ENCODE data around the gene GSX1.

GSX1 gene

DNA sequence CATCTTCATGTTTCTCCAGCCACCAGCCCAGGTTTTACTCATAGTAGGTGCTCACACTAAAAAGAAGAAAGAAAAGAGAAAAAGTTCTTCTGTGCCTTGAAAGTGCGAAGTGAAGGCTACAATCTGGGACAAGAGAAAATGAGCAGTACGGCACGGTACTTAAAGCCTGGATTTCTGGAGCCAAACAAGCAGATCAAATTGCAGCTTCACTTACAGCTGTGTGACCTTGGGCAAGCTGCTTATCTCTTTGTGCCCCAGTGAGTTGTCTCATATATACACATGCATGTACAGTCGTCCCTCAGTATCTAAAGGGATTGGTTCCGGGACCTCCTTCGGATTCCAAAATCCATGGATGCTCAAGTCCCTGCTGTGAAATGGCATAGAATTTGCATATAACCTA, 41.8 kb downstream of the GSX1 start:
- no peak for DNase-seq (ENCODE audit: low spot score)

- no peak for DNase-seq (ENCODE audit: low spot score)
Measured at GRCh38 chr13:27835799-27836198, 43.5 kb downstream of the GSX1 start.

DNA sequence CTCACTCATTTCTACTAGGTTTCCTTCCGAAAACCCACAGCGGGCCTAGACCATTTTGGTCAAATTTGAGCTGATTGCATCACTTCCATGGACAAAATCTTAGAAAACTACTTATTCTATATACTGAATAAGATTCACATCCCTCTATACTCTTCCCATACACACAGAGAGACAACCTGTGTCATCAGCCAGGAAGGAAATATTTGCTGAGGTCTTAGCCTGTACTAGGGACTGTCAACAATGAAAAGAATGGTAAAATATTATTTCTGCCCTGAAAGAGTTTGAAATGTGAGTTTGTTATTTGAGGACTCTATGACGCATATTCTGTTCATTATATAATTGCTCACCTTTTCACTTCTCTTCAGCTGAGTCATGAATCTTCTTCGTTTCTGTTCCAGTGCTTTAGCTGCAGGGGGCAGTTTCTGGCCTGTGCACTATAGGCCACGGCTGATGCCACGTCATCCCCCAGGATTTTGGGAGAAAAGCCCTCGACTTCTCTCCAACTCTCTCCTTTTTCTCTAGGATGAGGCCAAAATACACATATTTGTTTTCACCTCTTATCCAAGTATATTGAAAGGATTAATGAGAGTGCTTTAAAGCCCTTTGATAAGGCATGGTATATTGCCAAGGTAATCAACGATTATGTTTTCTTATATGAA, 47.7 kb downstream of the GSX1 start:
- DNase-seq (ENCODE audit: low spot score), result no peak

GRCh38 chr13:27842571-27842970, 50.3 kb downstream of the GSX1 start:
- DNase-seq (ENCODE audit: low spot score), result no peak

All from D341Med (cell line).